ENCODE data around the gene MAU2.

Gene MAU2

DNA sequence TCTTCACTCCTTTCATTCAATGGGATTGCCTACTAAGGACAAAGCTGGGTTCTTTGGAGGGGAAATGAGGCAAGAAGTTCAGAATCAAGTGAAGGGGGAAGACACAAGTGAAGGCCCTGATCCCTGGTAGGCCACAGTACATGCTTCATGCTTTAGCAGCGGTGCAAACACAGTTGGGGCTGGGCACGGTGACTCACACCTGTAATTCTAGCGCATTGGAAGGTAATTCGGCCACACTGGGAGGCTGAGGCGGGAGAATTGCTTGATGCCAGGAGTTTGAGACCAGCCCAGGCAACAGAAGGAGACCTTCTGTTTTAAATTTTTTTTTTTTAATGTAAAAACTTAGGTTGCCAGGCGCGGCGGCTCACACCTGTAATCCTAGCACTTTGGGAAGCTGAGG, 61.5 kb downstream of the MAU2 start:
- H3K9ac ChIP-seq (ENCODE audit: low read length): no peak overlapping the region
- no peak for TF ChIP-seq EZH2 (IDR thresholded peaks at IDR 0.05; ENCODE audit: borderline replicate concordance, low read length)
- TF ChIP-seq, protein P1, sequence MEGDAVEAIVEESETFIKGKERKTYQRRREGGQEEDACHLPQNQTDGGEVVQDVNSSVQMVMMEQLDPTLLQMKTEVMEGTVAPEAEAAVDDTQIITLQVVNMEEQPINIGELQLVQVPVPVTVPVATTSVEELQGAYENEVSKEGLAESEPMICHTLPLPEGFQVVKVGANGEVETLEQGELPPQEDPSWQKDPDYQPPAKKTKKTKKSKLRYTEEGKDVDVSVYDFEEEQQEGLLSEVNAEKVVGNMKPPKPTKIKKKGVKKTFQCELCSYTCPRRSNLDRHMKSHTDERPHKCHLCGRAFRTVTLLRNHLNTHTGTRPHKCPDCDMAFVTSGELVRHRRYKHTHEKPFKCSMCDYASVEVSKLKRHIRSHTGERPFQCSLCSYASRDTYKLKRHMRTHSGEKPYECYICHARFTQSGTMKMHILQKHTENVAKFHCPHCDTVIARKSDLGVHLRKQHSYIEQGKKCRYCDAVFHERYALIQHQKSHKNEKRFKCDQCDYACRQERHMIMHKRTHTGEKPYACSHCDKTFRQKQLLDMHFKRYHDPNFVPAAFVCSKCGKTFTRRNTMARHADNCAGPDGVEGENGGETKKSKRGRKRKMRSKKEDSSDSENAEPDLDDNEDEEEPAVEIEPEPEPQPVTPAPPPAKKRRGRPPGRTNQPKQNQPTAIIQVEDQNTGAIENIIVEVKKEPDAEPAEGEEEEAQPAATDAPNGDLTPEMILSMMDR (IDR thresholded peaks at IDR 0.05; ENCODE audit: low read length): no peak
- H3K36me3 ChIP-seq (ENCODE audit: insufficient read depth, low read length): no peaks in the 10 kb centered on the region
- H4K20me1 ChIP-seq (ENCODE audit: insufficient read depth, low read length): no peaks in the 10 kb centered on the region
- peaks cover 10% of the 10 kb centered on the region for H3K79me2 ChIP-seq (ENCODE audit: insufficient read depth, low read length)
- no peak overlapping the region for H2AFZ ChIP-seq (ENCODE audit: low read length)
- no peaks in the 10 kb centered on the region for H3K9me2 ChIP-seq (ENCODE audit: low read depth, low read length)
- H3K4me1 ChIP-seq (ENCODE audit: insufficient read depth, low read length, severe bottlenecking): peaks cover 20% of the 10 kb centered on the region
- no peaks in the 10 kb centered on the region for H3F3A ChIP-seq (ENCODE audit: insufficient read depth, low read length)
- H3K9me3 ChIP-seq (ENCODE audit: low read length): no peaks in the 10 kb centered on the region
- H3K27me3 ChIP-seq (ENCODE audit: insufficient read depth, low read length): no peaks in the 10 kb centered on the region
- H3K4me2 ChIP-seq (ENCODE audit: low read length): no peak overlapping the region
- no peak overlapping the region for H3K27ac ChIP-seq (ENCODE audit: low read depth, low read length, poor library complexity, severe bottlenecking)
- no peak overlapping the region for H3K4me3 ChIP-seq (ENCODE audit: low read depth, low read length, poor library complexity, severe bottlenecking)

DNA sequence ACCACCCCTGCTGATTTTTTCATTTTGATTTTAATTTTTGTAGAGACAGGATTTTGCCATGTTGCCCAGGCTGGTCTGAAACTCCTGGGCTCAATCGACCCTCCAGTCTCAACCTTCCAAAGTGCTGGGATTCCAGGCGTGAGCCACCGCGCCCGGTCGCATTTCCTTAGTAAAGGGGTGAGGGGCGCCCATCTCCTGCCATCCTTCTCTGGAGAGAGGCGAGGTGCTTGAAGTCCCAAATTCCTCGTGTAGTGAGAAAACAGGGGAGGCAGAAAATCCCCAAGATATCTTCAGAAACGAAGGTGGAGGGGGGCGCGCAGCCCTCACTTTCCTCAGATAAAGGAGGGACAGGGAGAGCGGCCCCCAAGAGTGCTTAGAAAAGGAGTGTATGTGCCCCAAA, 63.9 kb downstream of the MAU2 start:
- Histone ChIP-seq H3K79me2 (ENCODE audit: insufficient read depth, low read length) (peaks cover 26% of the 10 kb centered on the region), H3K4me1 (ENCODE audit: insufficient read depth, low read length, severe bottlenecking) (peaks cover 38% of the 10 kb centered on the region), H3K36me3 (ENCODE audit: insufficient read depth, low read length) (no peaks in the 10 kb centered on the region), H4K20me1 (ENCODE audit: insufficient read depth, low read length) (no peaks in the 10 kb centered on the region), H3K27me3 (ENCODE audit: insufficient read depth, low read length) (no peaks in the 10 kb centered on the region), H3K9ac (ENCODE audit: low read length) (peak overlapping the region; percentile 75), H3K9me3 (ENCODE audit: low read length) (no peaks in the 10 kb centered on the region), H3F3A (ENCODE audit: insufficient read depth, low read length) (no peaks in the 10 kb centered on the region), H2AFZ (ENCODE audit: low read length) (no peak overlapping the region), H3K4me2 (ENCODE audit: low read length) (peak overlapping the region; percentile 88), H3K9me2 (ENCODE audit: low read depth, low read length) (no peaks in the 10 kb centered on the region), H3K27ac (ENCODE audit: low read depth, low read length, poor library complexity, severe bottlenecking) (no peak overlapping the region), H3K4me3 (ENCODE audit: low read depth, low read length, poor library complexity, severe bottlenecking) (peak overlapping the region; percentile 60)
- TF ChIP-seq, protein P1 (IDR thresholded peaks at IDR 0.05; ENCODE audit: low read length): no peak
- TF ChIP-seq EZH2 (IDR thresholded peaks at IDR 0.05; ENCODE audit: borderline replicate concordance, low read length): no peak

DNA sequence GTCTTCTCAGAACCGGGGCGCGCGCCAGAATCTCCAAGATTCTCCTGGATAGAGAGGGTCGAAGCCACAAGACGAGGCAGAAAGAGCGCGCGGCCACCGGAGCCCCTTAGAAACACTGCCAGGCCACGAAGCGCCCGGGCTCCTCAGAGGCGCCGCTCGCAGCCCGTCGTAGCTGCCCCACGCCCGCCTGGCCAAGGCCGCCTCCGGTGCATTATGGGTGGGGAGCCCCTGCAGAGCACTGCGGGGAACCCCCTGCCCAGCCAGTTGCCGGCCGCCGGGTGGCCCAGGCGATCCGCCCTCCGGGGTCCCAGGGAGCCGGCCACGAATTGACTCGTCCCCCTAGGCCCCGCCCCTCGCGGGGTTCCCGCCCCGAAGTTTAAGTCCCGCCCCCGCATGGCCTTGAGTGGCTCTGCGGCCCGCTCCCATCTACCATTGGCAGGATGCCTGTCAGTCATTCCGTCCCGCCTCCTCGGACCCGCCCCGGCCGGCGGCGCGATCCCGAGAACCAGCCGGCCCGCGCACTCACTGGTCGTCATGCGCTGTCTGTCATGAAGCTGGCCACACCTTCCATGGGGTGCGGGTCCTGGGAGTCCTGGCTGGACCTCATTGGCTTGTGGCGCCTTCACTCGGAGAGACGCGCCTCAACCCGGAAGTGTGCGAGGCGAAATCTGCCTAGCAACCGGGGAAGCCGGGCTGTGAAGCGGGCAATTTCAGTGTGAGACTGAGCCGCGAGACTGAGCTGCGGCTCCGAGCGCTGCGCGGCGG, 64.7 kb downstream of the MAU2 start:
- no peak overlapping the region for H3K27ac ChIP-seq (ENCODE audit: low read depth, low read length, poor library complexity, severe bottlenecking)

More for the DNA sequence above, 64.7 kb downstream of the MAU2 start:
- no peaks in the 10 kb centered on the region for H3F3A ChIP-seq (ENCODE audit: insufficient read depth, low read length)
- H4K20me1 ChIP-seq (ENCODE audit: insufficient read depth, low read length): no peaks in the 10 kb centered on the region
- no peak overlapping the region for H2AFZ ChIP-seq (ENCODE audit: low read length)
- TF ChIP-seq, protein P1 (IDR thresholded peaks at IDR 0.05; ENCODE audit: low read length): no peak
- TF ChIP-seq EZH2 (IDR thresholded peaks at IDR 0.05; ENCODE audit: borderline replicate concordance, low read length): no peak
- H3K9me3 ChIP-seq (ENCODE audit: low read length): no peaks in the 10 kb centered on the region
- H3K36me3 ChIP-seq (ENCODE audit: insufficient read depth, low read length): no peaks in the 10 kb centered on the region
- no peaks in the 10 kb centered on the region for H3K27me3 ChIP-seq (ENCODE audit: insufficient read depth, low read length)
- H3K79me2 ChIP-seq (ENCODE audit: insufficient read depth, low read length): peaks cover 26% of the 10 kb centered on the region
- no peaks in the 10 kb centered on the region for H3K9me2 ChIP-seq (ENCODE audit: low read depth, low read length)
- H3K9ac ChIP-seq (ENCODE audit: low read length): peak overlapping the region; percentile 75
- peaks cover 44% of the 10 kb centered on the region for H3K4me1 ChIP-seq (ENCODE audit: insufficient read depth, low read length, severe bottlenecking)
- peak overlapping the region; percentile 89 for H3K4me3 ChIP-seq (ENCODE audit: low read depth, low read length, poor library complexity, severe bottlenecking)
- H3K4me2 ChIP-seq (ENCODE audit: low read length): peak overlapping the region; percentile 88
